Measurements from ENCODE around the gene SPTBN2.

Gene SPTBN2

DNA sequence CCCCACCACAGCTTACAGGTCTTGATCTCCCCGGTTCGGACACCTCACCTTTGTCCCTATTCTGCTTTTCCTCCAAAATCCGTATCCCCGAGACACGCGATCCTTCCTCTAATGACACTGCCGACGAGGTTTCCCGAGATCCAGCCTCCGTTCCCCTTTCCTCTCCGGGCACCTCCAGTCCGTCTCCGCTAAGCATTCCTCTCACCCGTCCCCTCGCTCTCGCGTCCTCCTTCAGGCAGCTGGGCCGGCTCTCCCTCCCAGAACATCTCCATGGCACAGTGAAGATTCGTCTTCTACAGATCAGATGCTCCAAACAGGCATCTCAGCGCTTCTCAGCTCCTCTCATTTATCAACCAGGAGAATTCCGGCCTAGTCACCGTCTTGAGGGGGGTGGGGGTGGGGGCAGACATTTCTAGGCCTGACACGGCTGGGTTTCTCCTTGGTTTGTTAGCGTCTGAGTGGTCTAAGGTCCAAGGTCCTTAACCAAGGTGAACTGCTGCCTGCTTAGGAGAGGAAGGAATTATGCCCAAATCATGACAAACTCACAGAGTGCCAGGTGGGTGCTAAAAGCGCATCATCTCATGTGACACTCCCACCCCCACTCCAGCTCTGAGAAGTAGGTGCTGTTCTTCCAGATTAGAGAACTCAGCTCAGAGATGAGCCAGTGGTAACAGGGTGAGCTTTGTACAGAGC is at the start of gene SPTBN2:
Gene SPTBN2 (minus strand): TSS at position 524 of the 693 bp plus-strand sequence. CDS start 7,976 bp downstream, outside the sequence.
- no peak for DNase-seq (ENCODE audit: low read depth)
- peak within 1 kb of the TSS; percentile 55 for H3K4me3 ChIP-seq (ENCODE audit: low read length)
- no peak for TF ChIP-seq CTCF (IDR thresholded peaks at IDR 0.05; ENCODE audit: insufficient read depth, low read depth, low read length, missing control alignments)

GRCh38 chr11:66768818-66769217 is 39.8 kb upstream of the SPTBN2 start:
- DNase-seq (ENCODE audit: low read depth) = peak; percentile 71
- no peak for TF ChIP-seq CTCF (IDR thresholded peaks at IDR 0.05; ENCODE audit: insufficient read depth, low read depth, low read length, missing control alignments)
- no peak overlapping the region for H3K4me3 ChIP-seq (ENCODE audit: low read length)

DNA sequence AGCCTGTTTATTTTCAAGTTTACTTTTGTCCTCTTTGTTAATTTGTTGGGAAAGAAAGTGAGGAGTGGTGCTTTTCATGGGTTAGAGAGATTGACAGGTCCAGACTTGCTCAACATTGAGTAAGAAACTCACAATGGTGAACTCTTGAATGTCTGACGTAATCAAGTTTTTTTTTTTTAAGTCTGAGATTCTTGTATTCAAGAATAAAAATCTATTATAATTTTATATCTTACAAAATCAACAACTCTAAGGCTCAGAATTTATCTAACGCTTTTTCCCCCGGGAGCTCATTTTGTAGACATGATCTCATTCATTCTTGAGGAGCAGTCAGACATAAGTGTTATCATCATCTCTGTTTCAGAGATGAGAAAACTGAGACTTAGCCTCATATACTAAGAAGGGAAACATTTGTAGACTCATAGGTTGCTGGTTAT is 39.1 kb upstream of the SPTBN2 start:
- TF ChIP-seq CTCF (IDR thresholded peaks at IDR 0.05; ENCODE audit: insufficient read depth, low read depth, low read length, missing control alignments) = no peak
- DNase-seq (ENCODE audit: low read depth) = peak; percentile 96
- no peak overlapping the region for H3K4me3 ChIP-seq (ENCODE audit: low read length)

GRCh38 chr11:66767666-66768065 is 38.6 kb upstream of the SPTBN2 start:
- TF ChIP-seq CTCF (IDR thresholded peaks at IDR 0.05; ENCODE audit: insufficient read depth, low read depth, low read length, missing control alignments) = no peak
- H3K4me3 ChIP-seq (ENCODE audit: low read length) = no peak overlapping the region
- DNase-seq (ENCODE audit: low read depth) = no peak

GRCh38 chr11:66766681-66767080 is 37.7 kb upstream of the SPTBN2 start:
- H3K4me3 ChIP-seq (ENCODE audit: low read length) = no peak overlapping the region
- DNase-seq (ENCODE audit: low read depth) = peak; percentile 26
- TF ChIP-seq CTCF (IDR thresholded peaks at IDR 0.05; ENCODE audit: insufficient read depth, low read depth, low read length, missing control alignments) = no peak

GRCh38 chr11:66762088-66762487 is 33.1 kb upstream of the SPTBN2 start:
- no peak for DNase-seq (ENCODE audit: low read depth)
- TF ChIP-seq CTCF (IDR thresholded peaks at IDR 0.05; ENCODE audit: insufficient read depth, low read depth, low read length, missing control alignments) = no peak

GRCh38 chr11:66752148-66752547 is 23.1 kb upstream of the SPTBN2 start:
- no peak for DNase-seq (ENCODE audit: low read depth)
- TF ChIP-seq CTCF (IDR thresholded peaks at IDR 0.05; ENCODE audit: insufficient read depth, low read depth, low read length, missing control alignments) = no peak
- no peak overlapping the region for H3K4me3 ChIP-seq (ENCODE audit: low read length)

More at GRCh38 chr11:66762088-66762487, 33.1 kb upstream of the SPTBN2 start:
- no peak overlapping the region for H3K4me3 ChIP-seq (ENCODE audit: low read length)
